HL-60 (cell line): Measurements from ENCODE around the gene KRT73.

Source experiments
- CTCF ChIP-seq: IDR thresholded peaks from one replicate; pipeline ENCODE4 v1.5.1; 2011; ENCODE audit warnings: low read length, control low read depth, inconsistent platforms; ENCODE audit not compliant: insufficient read depth
- POLR2AphosphoS5 ChIP-seq: IDR thresholded peaks from 2 replicates; pipeline ENCODE4 v1.6.1; 2012; ENCODE audit warnings: low read depth

DNA sequence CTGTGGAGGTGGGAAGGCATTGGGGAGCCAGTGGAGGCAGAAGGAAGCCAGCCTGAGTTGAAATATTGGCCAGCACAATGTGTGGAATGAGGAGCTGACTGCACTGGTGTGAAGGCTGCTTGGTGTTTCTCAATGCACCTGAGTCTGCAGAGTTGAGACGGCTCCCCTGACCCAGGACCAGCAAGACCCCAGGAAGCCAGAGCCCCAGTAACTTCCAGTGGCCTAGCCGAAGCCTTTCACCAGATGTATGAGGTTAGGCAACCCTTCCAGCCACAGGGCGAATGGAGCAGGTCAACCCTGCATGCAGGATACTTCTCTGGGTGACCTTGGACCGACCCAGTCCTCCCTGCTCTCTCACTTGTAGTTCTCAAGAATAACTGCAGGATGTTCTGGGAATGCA, 12.9 kb upstream of the KRT73 start:
- TF ChIP-seq CTCF (no peak), POLR2AphosphoS5 (no peak)
